HepG2 (cell line): ENCODE results near the gene OR2AP1. TPM values are rescaled to one million over a fixed set of nuclear protein-coding genes. Genes with fewer than 3 reads are reported as not detected.
"Not testable (repeated sequence)": the region's sequence is repeated elsewhere in the genome, so short reads cannot be mapped to it uniquely, and the experiment has no call there.

ENCODE experiments used
- ATAC-seq: fragments of 200-7000 bp; cut with Tn5 transposase; 3 replicates; pipeline ENCODE4 v1.9.1; 2020; ENCODE audit warnings: mild to moderate bottlenecking, moderate library complexity
- BruUV-seq: library from RNA; stranded (reverse); fragments of 400-500 nt; replicated peaks from 2 replicates; lab custom pipeline; 2021; lab: Mats Ljungman, UMichigan
- CTCF ChIA-PET: fragments of 300-600 bp; formaldehyde crosslinking; extraction: SDS; loops from one replicate; lab custom pipeline; 2021; ENCODE audit warnings: low total read pairs, inconsistent platforms, low intra/inter-chr PET ratio; lab: Yijun Ruan, JAX
- POLR2A ChIA-PET: fragments of 350-600 bp; sonication (Branson Sonifier 250); formaldehyde crosslinking; loops from one replicate; lab custom pipeline; 2020; ENCODE audit warnings: antibody characterized with exemption, inconsistent platforms; lab: Yijun Ruan, JAX
- DNase-seq: peaks from one replicate; pipeline ENCODE4 v3.0.0-alpha.2; 2015; ENCODE audit warnings: low spot score
- FAIRE-seq: peaks from 3 replicates; lab custom pipeline; 2011; peaks lifted over from hg19 to GRCh38; lab: Jason Lieb, UNC
- H2AFZ ChIP-seq: one replicate; pipeline ENCODE4 v1.6.1; 2011; ENCODE audit warnings: low read length, inconsistent platforms
- H3K27ac ChIP-seq: fragments of 300-600 bp; 3 replicates; pipeline ENCODE4 v1.8.0; 2011; ENCODE audit warnings: mixed run types, mild to moderate bottlenecking, mixed read lengths, low read length, inconsistent platforms; ENCODE audit not compliant: insufficient read depth; ENCODE audit errors: extremely low read length
- H3K27me3 ChIP-seq, 2 experiments: fragments of 200-600 bp in 1 of 2; 2 replicates in 1 of 2; 3 replicates in 1 of 2; pipeline versions ENCODE4 v1.6.0 to v1.8.0; 2011; ENCODE audit warnings: low read length in 2 of 2, mild to moderate bottlenecking in 2 of 2, moderate library complexity in 2 of 2, inconsistent platforms in 1 of 2; ENCODE audit not compliant: insufficient read depth in 2 of 2, control insufficient read depth in 1 of 2
- H3K36me3 ChIP-seq, 2 experiments: fragments of 200-600 bp in 1 of 2; replicated peaks in 1 of 2; 2 replicates in 1 of 2; 3 replicates in 1 of 2; pipeline versions ENCODE4 v1.5.1 to v1.8.0; 2011; ENCODE audit warnings: low read length in 2 of 2, inconsistent platforms in 1 of 2; ENCODE audit not compliant: insufficient read depth in 2 of 2, control insufficient read depth in 1 of 2
- H3K4me1 ChIP-seq: 2 replicates; pipeline ENCODE4 v1.5.1; 2012; ENCODE audit warnings: low read length, inconsistent platforms; ENCODE audit not compliant: insufficient read depth
- H3K4me2 ChIP-seq: 2 replicates; pipeline ENCODE4 v1.6.0; 2011; ENCODE audit warnings: low read depth, low read length, inconsistent platforms
- H3K4me3 ChIP-seq, 3 experiments: fragments of 200-600 bp in 1 of 3; sonication (generic), shearing (Covaris generic) in 1 of 3; replicated peaks in 1 of 3; 2 replicates each; pipeline ENCODE4 v1.5.1; 2011 to 2016; ENCODE audit warnings: low read length in 3 of 3, inconsistent platforms in 2 of 3, low read depth in 2 of 3, mild to moderate bottlenecking in 2 of 3, control low read depth in 1 of 3, mixed read lengths in 1 of 3; ENCODE audit not compliant: insufficient read depth in 1 of 3
- H3K79me2 ChIP-seq: one replicate; pipeline ENCODE4 v1.6.1; 2011; ENCODE audit warnings: low read length, inconsistent platforms; ENCODE audit not compliant: insufficient read depth
- H3K9ac ChIP-seq: 2 replicates; pipeline ENCODE4 v1.6.0; 2011; ENCODE audit warnings: mild to moderate bottlenecking, low read depth, low read length, inconsistent platforms; ENCODE audit not compliant: insufficient read depth
- H3K9me3 ChIP-seq: 2 replicates; pipeline ENCODE4 v1.5.1; 2012; ENCODE audit warnings: mild to moderate bottlenecking, low read length
- H4K20me1 ChIP-seq: 2 replicates; pipeline ENCODE4 v1.6.0; 2011; ENCODE audit warnings: inconsistent platforms, mild to moderate bottlenecking, low read length, moderate library complexity; ENCODE audit not compliant: insufficient read depth
- HDAC6 ChIP-seq: fragments of 200-600 bp; sonication (generic); IDR thresholded peaks from 2 replicates; pipeline ENCODE4 v1.7.0; 2017; ENCODE audit warnings: mild to moderate bottlenecking, antibody characterized with exemption, low read length, low read depth
- IKZF1 ChIP-seq: fragments of 450-650 bp; IDR thresholded peaks from 2 replicates; pipeline ENCODE4 v1.7.1; 2016
- KMT2B ChIP-seq: IDR thresholded peaks from 2 replicates; pipeline ENCODE4 v1.6.1; 2016; ENCODE audit warnings: missing genetic modification reagents, missing compliant biosample characterization
- MXD4 ChIP-seq: IDR thresholded peaks from 2 replicates; pipeline ENCODE4 v1.6.1; 2016; ENCODE audit warnings: mild to moderate bottlenecking, missing biosample characterization, missing genetic modification reagents
- SP140L ChIP-seq: sonication (generic); formaldehyde crosslinking; IDR thresholded peaks from 2 replicates; pipeline ENCODE4 v1.4.0; 2020; ENCODE audit warnings: missing genetic modification reagents, borderline replicate concordance
- ZNF224 ChIP-seq: sonication (generic); formaldehyde crosslinking; IDR thresholded peaks from 2 replicates; pipeline ENCODE4 v1.5.0; 2020; ENCODE audit warnings: mild to moderate bottlenecking, missing genetic modification reagents
- ZNF274 ChIP-seq: sonication (generic); formaldehyde crosslinking; IDR thresholded peaks from 2 replicates; pipeline ENCODE4 v1.5.1; 2020; ENCODE audit warnings: mild to moderate bottlenecking, missing genetic modification reagents
- ZNF282 ChIP-seq: fragments of 450-650 bp; IDR thresholded peaks from 2 replicates; pipeline ENCODE4 v1.6.1; 2018; ENCODE audit not compliant: partially characterized antibody
- ZNF296 ChIP-seq: sonication (generic); formaldehyde crosslinking; conservative IDR thresholded peaks from 2 replicates; pipeline ENCODE4 v1.5.0; 2020; ENCODE audit warnings: mild to moderate bottlenecking, missing genetic modification reagents
- ZNF432 ChIP-seq: sonication (generic); formaldehyde crosslinking; IDR thresholded peaks from 2 replicates; pipeline ENCODE4 v1.5.0; 2020; ENCODE audit warnings: missing genetic modification reagents, mild to moderate bottlenecking, borderline replicate concordance
- ZNF558 ChIP-seq: sonication (generic); formaldehyde crosslinking; IDR thresholded peaks from 2 replicates; pipeline ENCODE4 v1.9.0; 2022; ENCODE audit warnings: mild to moderate bottlenecking, missing genetic modification reagents, borderline replicate concordance
- ZNF562 ChIP-seq: sonication (generic); formaldehyde crosslinking; IDR thresholded peaks from 2 replicates; pipeline ENCODE4 v1.8.0; 2022; ENCODE audit warnings: missing genetic modification reagents, borderline replicate concordance
- ZNF749 ChIP-seq: sonication (generic); formaldehyde crosslinking; IDR thresholded peaks from 2 replicates; pipeline ENCODE4 v1.8.0; 2022; ENCODE audit warnings: mild to moderate bottlenecking, missing genetic modification reagents, moderate library complexity, borderline replicate concordance
- in situ Hi-C: cut with HindIII; loops from 2 replicates; pipeline ENCODE4 v1.10.0; 2017; ENCODE audit warnings: low pct_unique_long_range_greater_than_20kb; ENCODE audit not compliant: extremely low pct_ligation_motif_present
- intact Hi-C: fragments of 100-400 bp; cut with micrococcal nuclease; formaldehyde crosslinking; loops from one replicate; pipeline ENCODE4 v1.10.0; 2022; ENCODE audit not compliant: unreplicated experiment
- polyA plus RNA-seq, 8 experiments: library from polyadenylated mRNA; depleted of rRNA in 3 of 8; stranded (reverse) in 7 of 8; unstranded in 1 of 8; fragments of >200 nt; fragmentation: Illumina TruSeq in 4 of 8; extraction: Trizol in 4 of 8; gene quantifications; 2 replicates each; pipeline versions ENCODE4 v1.2.1 to v1.2.3, GENCODE V29; 2011 to 2016; ENCODE audit warnings: low read depth in 4 of 8, missing spikeins in 1 of 8, mixed read lengths in 1 of 8; ENCODE audit not compliant: insufficient read depth in 1 of 8
- total RNA-seq, 5 experiments: library from RNA; depleted of rRNA; stranded (reverse); fragments of >200 nt; fragmentation: Illumina TruSeq; extraction: Trizol; gene quantifications; 2 replicates each; pipeline ENCODE4 v1.2.3, GENCODE V29; 2016; ENCODE audit warnings: low read depth in 1 of 5
- TF ChIP-seq, protein P1 (sequence below): sonication (generic); formaldehyde crosslinking; IDR thresholded peaks from 2 replicates; pipeline ENCODE4 v1.8.1; 2023; ENCODE audit warnings: mild to moderate bottlenecking, missing genetic modification reagents
- TF ChIP-seq, protein P2 (sequence below): sonication (generic); formaldehyde crosslinking; IDR thresholded peaks from 2 replicates; pipeline ENCODE4 v1.8.0; 2022; ENCODE audit warnings: low read depth, missing genetic modification reagents

The OR2AP1 gene
- total and polyA plus RNA-seq, 2 of the 13 experiments (the other 11 are each of a cell fraction or from before 2014, with no cell fraction given) = not detected

DNA sequence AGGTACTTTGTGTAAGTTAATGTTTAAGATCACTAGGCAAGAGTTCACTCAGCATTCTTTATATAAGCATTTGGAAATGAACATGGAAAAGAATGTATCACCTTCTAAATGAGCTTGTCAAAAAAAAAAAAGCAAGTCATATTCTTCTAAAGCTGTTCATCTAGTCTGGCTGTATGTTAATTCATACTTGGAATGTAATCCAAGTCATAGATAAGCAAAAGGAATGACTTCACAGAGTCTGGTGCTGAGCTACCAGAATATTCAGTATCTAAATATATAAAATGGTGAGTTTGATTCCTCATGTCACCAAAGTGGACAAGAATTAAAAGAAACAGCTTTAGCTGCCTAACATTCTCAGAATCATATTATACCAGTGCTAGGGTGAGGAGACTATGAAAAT is 18.0 kb upstream of the OR2AP1 start:
- H3K9me3 ChIP-seq = peaks cover 6% of the 10 kb centered on the region; the same call in 1 of the 2 replicates
- POLR2A ChIA-PET = no interaction called here
- no peak overlapping the region for H3K4me2 ChIP-seq
- no peak overlapping the region for H3K9ac ChIP-seq
- H3K4me1 ChIP-seq = no peaks in the 10 kb centered on the region
- TF ChIP-seq ZNF274 (CRISPR knock-in tag) = no peak
- TF ChIP-seq KMT2B (CRISPR knock-in tag) = no peak
- no peak for TF ChIP-seq ZNF296 (CRISPR knock-in tag)
- TF ChIP-seq SP140L = no peak
- no peak for TF ChIP-seq IKZF1
- TF ChIP-seq ZNF224 (CRISPR knock-in tag) = no peak
- no peak for TF ChIP-seq HDAC6
- TF ChIP-seq ZNF558 (CRISPR knock-in tag) = no peak
- no peak for TF ChIP-seq MXD4 (CRISPR knock-in tag)
- no peak for TF ChIP-seq ZNF749 (CRISPR knock-in tag)
- TF ChIP-seq ZNF282 = no peak
- TF ChIP-seq ZNF432 (CRISPR knock-in tag) = no peak
- TF ChIP-seq, protein P1, sequence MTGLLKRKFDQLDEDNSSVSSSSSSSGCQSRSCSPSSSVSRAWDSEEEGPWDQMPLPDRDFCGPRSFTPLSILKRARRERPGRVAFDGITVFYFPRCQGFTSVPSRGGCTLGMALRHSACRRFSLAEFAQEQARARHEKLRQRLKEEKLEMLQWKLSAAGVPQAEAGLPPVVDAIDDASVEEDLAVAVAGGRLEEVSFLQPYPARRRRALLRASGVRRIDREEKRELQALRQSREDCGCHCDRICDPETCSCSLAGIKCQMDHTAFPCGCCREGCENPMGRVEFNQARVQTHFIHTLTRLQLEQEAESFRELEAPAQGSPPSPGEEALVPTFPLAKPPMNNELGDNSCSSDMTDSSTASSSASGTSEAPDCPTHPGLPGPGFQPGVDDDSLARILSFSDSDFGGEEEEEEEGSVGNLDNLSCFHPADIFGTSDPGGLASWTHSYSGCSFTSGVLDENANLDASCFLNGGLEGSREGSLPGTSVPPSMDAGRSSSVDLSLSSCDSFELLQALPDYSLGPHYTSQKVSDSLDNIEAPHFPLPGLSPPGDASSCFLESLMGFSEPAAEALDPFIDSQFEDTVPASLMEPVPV (CRISPR knock-in tag) = no peak
- TF ChIP-seq, protein P2, sequence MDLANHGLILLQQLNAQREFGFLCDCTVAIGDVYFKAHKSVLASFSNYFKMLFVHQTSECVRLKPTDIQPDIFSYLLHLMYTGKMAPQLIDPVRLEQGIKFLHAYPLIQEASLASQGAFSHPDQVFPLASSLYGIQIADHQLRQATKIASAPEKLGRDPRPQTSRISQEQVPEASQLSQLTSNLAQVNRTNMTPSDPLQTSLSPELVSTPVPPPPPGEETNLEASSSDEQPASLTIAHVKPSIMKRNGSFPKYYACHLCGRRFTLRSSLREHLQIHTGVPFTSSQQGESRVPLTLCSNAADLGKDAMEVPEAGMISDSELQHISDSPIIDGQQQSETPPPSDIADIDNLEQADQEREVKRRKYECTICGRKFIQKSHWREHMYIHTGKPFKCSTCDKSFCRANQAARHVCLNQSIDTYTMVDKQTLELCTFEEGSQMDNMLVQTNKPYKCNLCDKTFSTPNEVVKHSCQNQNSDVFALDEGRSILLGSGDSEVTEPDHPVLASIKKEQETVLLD (CRISPR knock-in tag) = no peak
- TF ChIP-seq ZNF562 = no peak
- DNase-seq (no peak), FAIRE-seq (no peak), ATAC-seq (no peak)
- intact Hi-C loops (no loop called here), in situ Hi-C loops (no loop called here)
- CTCF ChIA-PET = no interaction called here
- no TSS peak for BruUV-seq
- H3K36me3 ChIP-seq = no peaks in the 10 kb centered on the region
- no peaks in the 10 kb centered on the region for H3K79me2 ChIP-seq
- no peak overlapping the region for H3K4me3 ChIP-seq
- H3K27ac ChIP-seq = no peak overlapping the region
- no peaks in the 10 kb centered on the region for H4K20me1 ChIP-seq
- H2AFZ ChIP-seq = no peak overlapping the region
- no peaks in the 10 kb centered on the region for H3K27me3 ChIP-seq

DNA sequence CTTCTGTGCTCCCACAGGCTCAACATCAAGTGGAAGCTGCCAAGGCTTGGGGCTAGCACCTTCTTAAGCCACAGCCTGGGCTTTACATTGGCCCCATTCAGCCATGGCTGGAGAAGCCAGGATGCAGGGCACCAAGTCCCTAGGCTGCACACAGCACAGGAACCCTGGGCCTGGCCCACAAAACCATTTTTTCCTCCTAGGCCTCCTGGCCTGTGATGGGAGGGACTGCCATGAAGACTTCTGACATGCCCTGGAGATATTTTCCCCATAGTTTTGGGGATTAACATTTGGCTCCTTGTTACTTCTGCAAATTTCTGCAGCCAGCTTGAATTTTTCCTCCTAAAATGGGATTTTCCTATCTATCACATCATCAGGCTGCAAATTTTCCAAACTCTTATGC is 2.2 kb upstream of the OR2AP1 start:
- H3K9me3 ChIP-seq = peaks cover 30% of the 10 kb centered on the region
- CTCF ChIA-PET, FAIRE-seq, ATAC-seq, intact Hi-C loops, H3K27me3 ChIP-seq, H3K4me3 ChIP-seq, H4K20me1 ChIP-seq, H3K4me1 ChIP-seq, H3K4me2 ChIP-seq, H3K27ac ChIP-seq, BruUV-seq, POLR2A ChIA-PET, H3K9ac ChIP-seq, H3K36me3 ChIP-seq, H2AFZ ChIP-seq, DNase-seq, H3K79me2 ChIP-seq, in situ Hi-C loops: not testable (repeated sequence)
